Cardiac muscle cell (in vitro differentiated cells and primary cell): ENCODE measurements around the gene MEGF11. TPM values are rescaled to one million over a fixed set of nuclear protein-coding genes. Genes with fewer than 3 reads are reported as not detected.

ENCODE experiments used
- DNase-seq, 2 donors: peaks; one replicate each; pipeline versions ENCODE4 v3.0.0 to v3.0.0-alpha.2; 2010 to 2017; ENCODE audit warnings: low read depth in 1 of 2, low spot score in 1 of 2
- H3K27ac ChIP-seq: fragments of 200-600 bp; sonication (generic); 2 replicates; pipeline ENCODE4 v1.5.1; 2016
- H3K27me3 ChIP-seq: fragments of 200-600 bp; sonication (generic); 2 replicates; pipeline ENCODE4 v1.6.0; 2016; ENCODE audit warnings: control low read depth
- H3K36me3 ChIP-seq: fragments of 200-600 bp; sonication (generic); 2 replicates; pipeline ENCODE4 v1.5.1; 2016; ENCODE audit warnings: control low read depth
- H3K4me1 ChIP-seq: fragments of 200-600 bp; sonication (generic); 2 replicates; pipeline ENCODE4 v1.8.1; 2017; ENCODE audit warnings: low read depth, mild to moderate bottlenecking, mixed run types
- H3K4me3 ChIP-seq: fragments of 200-600 bp; sonication (generic); 2 replicates; pipeline ENCODE4 v1.5.1; 2016; ENCODE audit warnings: mild to moderate bottlenecking
- H3K9me3 ChIP-seq: fragments of 200-600 bp; sonication (generic); 2 replicates; pipeline ENCODE4 v1.5.1; 2017; ENCODE audit warnings: low read depth, mild to moderate bottlenecking, control low read depth
- CTCF ChIP-seq: IDR thresholded peaks from 2 replicates; pipeline ENCODE4 v1.5.1; 2012; ENCODE audit warnings: low read depth, mild to moderate bottlenecking, low read length
- polyA plus RNA-seq: library from polyadenylated mRNA; unstranded; fragments of >200 nt; fragmentation: Nextera tagmentation; extraction: Ambion mirVana; gene quantifications from 2 replicates; pipeline ENCODE4 v1.2.1, GENCODE V29; 2016
- total RNA-seq: library from RNA; depleted of rRNA; stranded (reverse); fragments of >200 nt; gene quantifications from 2 replicates; pipeline ENCODE4 v1.2.3, GENCODE V29; 2016

MEGF11 gene
- total and polyA plus RNA-seq, 2 experiments from 2014 or later: 0.30 TPM; not detected in 1

- Histone ChIP-seq H3K36me3 (no peaks in the 10 kb centered on the region), H3K4me3 (no peak overlapping the region), H3K27ac (no peak overlapping the region), H3K9me3 (no peaks in the 10 kb centered on the region), H3K4me1 (no peaks in the 10 kb centered on the region), H3K27me3 (no peaks in the 10 kb centered on the region)
- no peak for DNase-seq
- no peak for TF ChIP-seq CTCF
Measured at GRCh38 chr15:65920121-65920520, 333.4 kb downstream of the MEGF11 start.

GRCh38 chr15:65919353-65919752 lies 334.2 kb downstream of the MEGF11 start:
- no peaks in the 10 kb centered on the region for H3K4me1 ChIP-seq
- H3K9me3 ChIP-seq: no peaks in the 10 kb centered on the region
- no peak for TF ChIP-seq CTCF
- no peaks in the 10 kb centered on the region for H3K36me3 ChIP-seq
- H3K4me3 ChIP-seq: no peak overlapping the region
- no peak overlapping the region for H3K27ac ChIP-seq
- no peaks in the 10 kb centered on the region for H3K27me3 ChIP-seq
- DNase-seq: no peak

- H3K4me3 ChIP-seq: no peak overlapping the region
- H3K36me3 ChIP-seq: no peaks in the 10 kb centered on the region
Measured at GRCh38 chr15:65918945-65919344, 334.6 kb downstream of the MEGF11 start.

GRCh38 chr15:65918357-65918920 lies 335.1 kb downstream of the MEGF11 start:
- Histone ChIP-seq H3K36me3 (no peaks in the 10 kb centered on the region), H3K4me3 (no peak overlapping the region), H3K9me3 (no peaks in the 10 kb centered on the region), H3K4me1 (no peaks in the 10 kb centered on the region), H3K27ac (no peak overlapping the region), H3K27me3 (no peaks in the 10 kb centered on the region)
- no peak for DNase-seq
- TF ChIP-seq CTCF: no peak

More at GRCh38 chr15:65918945-65919344, 334.6 kb downstream of the MEGF11 start:
- no peak for DNase-seq
- TF ChIP-seq CTCF: no peak
- Histone ChIP-seq H3K27me3 (no peaks in the 10 kb centered on the region), H3K4me1 (no peaks in the 10 kb centered on the region), H3K9me3 (no peaks in the 10 kb centered on the region), H3K27ac (no peak overlapping the region)

GRCh38 chr15:65917936-65918335 lies 335.6 kb downstream of the MEGF11 start:
- no peak for TF ChIP-seq CTCF
- no peak overlapping the region for H3K4me3 ChIP-seq

More at GRCh38 chr15:65917936-65918335, 335.6 kb downstream of the MEGF11 start:
- DNase-seq: no peak
- Histone ChIP-seq H3K36me3 (no peaks in the 10 kb centered on the region), H3K27me3 (no peaks in the 10 kb centered on the region), H3K4me1 (no peaks in the 10 kb centered on the region), H3K27ac (no peak overlapping the region), H3K9me3 (no peaks in the 10 kb centered on the region)
